AG09319 (cell line): Measurements from ENCODE around the gene DNASE1.

Source experiments
- DNase-seq: peaks from one replicate; pipeline ENCODE4 v3.0.0-alpha.2; 2010; ENCODE audit warnings: low read depth; ENCODE audit errors: extremely low read depth
- CTCF ChIP-seq: IDR thresholded peaks from 2 replicates; pipeline ENCODE4 v1.5.1; 2011; ENCODE audit warnings: low read depth, mild to moderate bottlenecking, inconsistent platforms, low read length, moderate library complexity

DNASE1 gene

GRCh38 chr16:3670711-3671110, 16.2 kb downstream of the DNASE1 start:
- DNase-seq: no peak
- no peak for TF ChIP-seq CTCF

GRCh38 chr16:3671424-3671823, 16.9 kb downstream of the DNASE1 start:
- no peak for TF ChIP-seq CTCF
- no peak for DNase-seq

GRCh38 chr16:3672571-3673041, 18.1 kb downstream of the DNASE1 start:
- no peak for DNase-seq
- no peak for TF ChIP-seq CTCF

- no peak for TF ChIP-seq CTCF
- no peak for DNase-seq
Measured at GRCh38 chr16:3673201-3673600, 18.7 kb downstream of the DNASE1 start.

GRCh38 chr16:3673676-3674377, 19.3 kb downstream of the DNASE1 start:
- TF ChIP-seq CTCF: no peak
- DNase-seq: no peak

GRCh38 chr16:3674513-3675295, 20.2 kb downstream of the DNASE1 start:
- TF ChIP-seq CTCF: no peak
- DNase-seq: no peak

GRCh38 chr16:3675601-3676130, 21.2 kb downstream of the DNASE1 start:
- DNase-seq: no peak

More at GRCh38 chr16:3675601-3676130, 21.2 kb downstream of the DNASE1 start:
- no peak for TF ChIP-seq CTCF
